Measurements from ENCODE around the gene WDR47.

- TF ChIP-seq CTCF (conservative IDR thresholded peaks at IDR 0.05; ENCODE audit: low read depth, low read length) (no peak), EZH2 (IDR thresholded peaks at IDR 0.05; ENCODE audit: borderline replicate concordance, low read depth, low read length, poor library complexity, severe bottlenecking) (no peak)
These were observed 7.5 kb downstream of the WDR47 start for GRCh38 chr1:109034382-109034781.
